GM21515 (cell line): ENCODE results near the gene SP1.
A peak's percentile ranks its signal among the peaks of the same experiment; 100 is the strongest.
"Not testable (repeated sequence)": the region's sequence is repeated elsewhere in the genome, so short reads cannot be mapped to it uniquely, and the experiment has no call there.

Experiments
- ATAC-seq: cut with Tn5 transposase; IDR thresholded peaks from one replicate; pipeline ENCODE4 v1.9.1; 2021; ENCODE audit not compliant: unreplicated experiment

SP1 gene

GRCh38 chr12:53358836-53359419 is 21.0 kb upstream of the SP1 start:
- no peak for ATAC-seq

GRCh38 chr12:53361638-53362037 is 18.3 kb upstream of the SP1 start:
- ATAC-seq = not testable (repeated sequence)

- no peak for ATAC-seq
These were observed 14.6 kb upstream of the SP1 start for GRCh38 chr12:53365245-53365904.

- not testable (repeated sequence) for ATAC-seq
These were observed 6.3 kb upstream of the SP1 start for GRCh38 chr12:53373554-53374133.

- not testable (repeated sequence) for ATAC-seq
These were observed 5.7 kb upstream of the SP1 start for GRCh38 chr12:53374277-53374676.

- ATAC-seq = no peak
These were observed 3.2 kb upstream of the SP1 start for GRCh38 chr12:53376747-53377146.

GRCh38 chr12:53378222-53378621 is 1.8 kb upstream of the SP1 start:
- no peak for ATAC-seq

GRCh38 chr12:53378724-53379388 is 1.1 kb upstream of the SP1 start:
- ATAC-seq = no peak

- ATAC-seq = peak; percentile 67
These were observed 430 bp upstream of the SP1 start for GRCh38 chr12:53379389-53380103.

- ATAC-seq = no peak
These were observed 1.1 kb downstream of the SP1 start for GRCh38 chr12:53380794-53381730.

- no peak for ATAC-seq
These were observed 2.0 kb downstream of the SP1 start for GRCh38 chr12:53381731-53382630.

- ATAC-seq = no peak
These were observed 3.3 kb downstream of the SP1 start for GRCh38 chr12:53383258-53383657.

GRCh38 chr12:53386381-53386780 is 6.4 kb downstream of the SP1 start:
- not testable (repeated sequence) for ATAC-seq

GRCh38 chr12:53388932-53389331 is 9.0 kb downstream of the SP1 start:
- ATAC-seq = no peak

GRCh38 chr12:53389702-53390101 is 9.7 kb downstream of the SP1 start:
- ATAC-seq = no peak

GRCh38 chr12:53391724-53392123 is 11.7 kb downstream of the SP1 start:
- ATAC-seq = no peak

- no peak for ATAC-seq
These were observed 19.9 kb downstream of the SP1 start for GRCh38 chr12:53399896-53400295.

GRCh38 chr12:53402351-53402750 is 22.4 kb downstream of the SP1 start:
- ATAC-seq = not testable (repeated sequence)

GRCh38 chr12:53402871-53403270 is 22.9 kb downstream of the SP1 start:
- no peak for ATAC-seq
